ENCODE data around the gene ADGRB3. TPM values are rescaled to one million over a fixed set of nuclear protein-coding genes. Genes with fewer than 3 reads are reported as not detected.

ADGRB3 gene
- total RNA-seq, 1 experiment from 2014 or later: not detected

- POLR2A ChIA-PET: no interaction called here
These were observed 735.7 kb downstream of the ADGRB3 start for GRCh38 chr6:69370763-69371162.

DNA sequence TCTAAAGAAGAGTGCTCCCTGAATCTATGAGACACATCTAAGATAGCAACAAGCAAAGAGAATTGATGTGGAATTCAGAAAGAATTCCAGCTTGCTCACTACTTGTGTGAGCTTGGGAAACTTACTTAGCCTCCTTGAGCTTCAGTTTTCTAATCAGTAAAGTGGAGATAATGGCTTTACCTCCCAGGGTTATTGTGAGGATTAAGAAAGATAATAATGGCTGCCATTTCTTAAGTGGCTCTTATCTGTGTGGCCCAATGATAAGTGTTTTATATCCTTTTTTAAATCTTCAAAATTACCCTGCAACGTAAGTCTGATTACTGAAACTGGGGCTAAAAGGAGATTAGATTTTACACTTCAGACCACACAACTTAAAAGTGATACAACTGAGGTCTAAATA is 743.2 kb downstream of the ADGRB3 start:
- TF ChIP-seq CTCF (IDR thresholded peaks at IDR 0.05; ENCODE audit: unreplicated experiment): no peak
- Mint-ChIP-seq H3K9me3 (ENCODE audit: unreplicated experiment) (no peaks in the 10 kb centered on the region), H3K27me3 (ENCODE audit: insufficient read depth, unreplicated experiment) (peaks cover 62% of the 10 kb centered on the region), H3K36me3 (ENCODE audit: insufficient read depth, unreplicated experiment) (peaks cover 4% of the 10 kb centered on the region), H3K4me1 (ENCODE audit: insufficient read depth, unreplicated experiment) (no peaks in the 10 kb centered on the region), H3K4me3 (ENCODE audit: unreplicated experiment) (no peak overlapping the region), H3K27ac (ENCODE audit: low read depth, unreplicated experiment) (no peak overlapping the region)
- ChIA-PET POLR2A (no interaction called here), CTCF (no interaction called here)
- no TSS peak for BruUV-seq (replicated peaks)
- intact Hi-C loops (cut with micrococcal nuclease): no loop called here
- no peak for DNase-seq (ENCODE audit: unreplicated experiment)

More at GRCh38 chr6:69370763-69371162, 735.7 kb downstream of the ADGRB3 start:
- Mint-ChIP-seq H3K4me1 (ENCODE audit: insufficient read depth, unreplicated experiment) (no peaks in the 10 kb centered on the region), H3K27ac (ENCODE audit: low read depth, unreplicated experiment) (no peak overlapping the region), H3K9me3 (ENCODE audit: unreplicated experiment) (no peaks in the 10 kb centered on the region), H3K27me3 (ENCODE audit: insufficient read depth, unreplicated experiment) (peaks cover 62% of the 10 kb centered on the region), H3K36me3 (ENCODE audit: insufficient read depth, unreplicated experiment) (no peaks in the 10 kb centered on the region), H3K4me3 (ENCODE audit: unreplicated experiment) (no peak overlapping the region)
- no peak for TF ChIP-seq CTCF (IDR thresholded peaks at IDR 0.05; ENCODE audit: unreplicated experiment)
- intact Hi-C loops (cut with micrococcal nuclease): no loop called here
- CTCF ChIA-PET: interaction anchor here (0.7 kb wide), 1 partner anchor 84 kb away, joined by 3 read pairs; no protein-coding TSS in a partner anchor
- BruUV-seq (replicated peaks): no TSS peak
- DNase-seq (ENCODE audit: unreplicated experiment): no peak

DNA sequence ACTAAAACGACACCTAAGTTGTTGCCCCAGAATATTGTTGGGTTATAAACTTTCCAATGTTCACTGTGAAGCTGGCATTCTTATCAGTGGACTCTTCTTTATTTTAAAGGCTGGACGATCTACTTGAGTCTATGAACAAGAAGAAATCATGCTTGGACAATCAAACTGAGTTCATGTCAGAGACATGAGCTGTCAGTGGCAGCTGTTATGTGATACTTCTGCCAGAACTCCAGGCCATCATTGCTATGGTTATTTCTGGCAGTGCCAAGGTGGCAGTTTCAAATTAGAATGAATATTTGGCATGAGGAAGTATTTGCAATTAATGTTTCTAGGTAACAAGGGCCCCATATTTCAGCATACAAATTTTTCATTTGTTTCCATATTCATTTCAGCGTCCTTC is 744.4 kb downstream of the ADGRB3 start:
- H3K36me3 Mint-ChIP-seq (ENCODE audit: insufficient read depth, unreplicated experiment): peaks cover 4% of the 10 kb centered on the region
- CTCF ChIA-PET: interaction anchor here (0.7 kb wide), 1 partner anchor 13 kb away, joined by 3 read pairs; no protein-coding TSS in a partner anchor
- intact Hi-C loops (cut with micrococcal nuclease): no loop called here
- no peaks in the 10 kb centered on the region for H3K4me1 Mint-ChIP-seq (ENCODE audit: insufficient read depth, unreplicated experiment)
- POLR2A ChIA-PET: no interaction called here
- H3K27me3 Mint-ChIP-seq (ENCODE audit: insufficient read depth, unreplicated experiment): peaks cover 67% of the 10 kb centered on the region
- no peak for TF ChIP-seq CTCF (IDR thresholded peaks at IDR 0.05; ENCODE audit: unreplicated experiment)
- H3K9me3 Mint-ChIP-seq (ENCODE audit: unreplicated experiment): no peaks in the 10 kb centered on the region
- DNase-seq (ENCODE audit: unreplicated experiment): no peak
- BruUV-seq (replicated peaks): no TSS peak
- no peak overlapping the region for H3K4me3 Mint-ChIP-seq (ENCODE audit: unreplicated experiment)
- H3K27ac Mint-ChIP-seq (ENCODE audit: low read depth, unreplicated experiment): no peak overlapping the region

DNA sequence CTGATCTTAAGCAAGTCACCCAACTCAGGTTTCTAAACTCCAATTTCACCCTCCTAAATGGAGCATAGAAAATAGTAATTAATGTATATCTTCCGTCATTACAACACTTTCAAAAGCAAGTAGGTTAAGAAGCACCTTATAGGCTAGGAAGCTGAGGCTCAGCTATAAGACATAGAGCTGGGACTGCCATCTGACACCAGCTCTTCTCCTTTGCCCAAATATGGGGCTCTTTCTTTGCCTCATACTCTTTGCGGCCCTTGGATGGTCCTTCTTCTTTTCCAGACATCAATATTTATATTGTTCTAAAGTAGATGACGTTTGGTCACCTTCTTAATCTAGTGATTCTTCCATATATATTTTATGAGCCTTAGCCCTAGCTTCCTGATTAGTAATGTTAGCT is 748.5 kb downstream of the ADGRB3 start:
- Mint-ChIP-seq H3K36me3 (ENCODE audit: insufficient read depth, unreplicated experiment) (no peaks in the 10 kb centered on the region), H3K9me3 (ENCODE audit: unreplicated experiment) (no peaks in the 10 kb centered on the region), H3K27ac (ENCODE audit: low read depth, unreplicated experiment) (no peak overlapping the region), H3K4me1 (ENCODE audit: insufficient read depth, unreplicated experiment) (no peaks in the 10 kb centered on the region), H3K27me3 (ENCODE audit: insufficient read depth, unreplicated experiment) (peaks cover 83% of the 10 kb centered on the region), H3K4me3 (ENCODE audit: unreplicated experiment) (no peak overlapping the region)
- CTCF ChIA-PET: no interaction called here
- intact Hi-C loops (cut with micrococcal nuclease): no loop called here
- POLR2A ChIA-PET: no interaction called here
- BruUV-seq (replicated peaks): no TSS peak
- DNase-seq (ENCODE audit: unreplicated experiment): no peak
- no peak for TF ChIP-seq CTCF (IDR thresholded peaks at IDR 0.05; ENCODE audit: unreplicated experiment)
